GM11168 (cell line): ENCODE data around the gene EIF4ENIF1.
"Not testable (repeated sequence)": the region's sequence is repeated elsewhere in the genome, so short reads cannot be mapped to it uniquely, and the experiment has no call there.

ENCODE experiments used
- in situ Hi-C: fragments of 300-500 bp; cut with MboI; formaldehyde crosslinking; loops from one replicate; pipeline ENCODE4 v1.12.0; 2022; ENCODE audit warnings: low sequenced_read_pairs; ENCODE audit not compliant: unreplicated experiment

EIF4ENIF1 gene

DNA sequence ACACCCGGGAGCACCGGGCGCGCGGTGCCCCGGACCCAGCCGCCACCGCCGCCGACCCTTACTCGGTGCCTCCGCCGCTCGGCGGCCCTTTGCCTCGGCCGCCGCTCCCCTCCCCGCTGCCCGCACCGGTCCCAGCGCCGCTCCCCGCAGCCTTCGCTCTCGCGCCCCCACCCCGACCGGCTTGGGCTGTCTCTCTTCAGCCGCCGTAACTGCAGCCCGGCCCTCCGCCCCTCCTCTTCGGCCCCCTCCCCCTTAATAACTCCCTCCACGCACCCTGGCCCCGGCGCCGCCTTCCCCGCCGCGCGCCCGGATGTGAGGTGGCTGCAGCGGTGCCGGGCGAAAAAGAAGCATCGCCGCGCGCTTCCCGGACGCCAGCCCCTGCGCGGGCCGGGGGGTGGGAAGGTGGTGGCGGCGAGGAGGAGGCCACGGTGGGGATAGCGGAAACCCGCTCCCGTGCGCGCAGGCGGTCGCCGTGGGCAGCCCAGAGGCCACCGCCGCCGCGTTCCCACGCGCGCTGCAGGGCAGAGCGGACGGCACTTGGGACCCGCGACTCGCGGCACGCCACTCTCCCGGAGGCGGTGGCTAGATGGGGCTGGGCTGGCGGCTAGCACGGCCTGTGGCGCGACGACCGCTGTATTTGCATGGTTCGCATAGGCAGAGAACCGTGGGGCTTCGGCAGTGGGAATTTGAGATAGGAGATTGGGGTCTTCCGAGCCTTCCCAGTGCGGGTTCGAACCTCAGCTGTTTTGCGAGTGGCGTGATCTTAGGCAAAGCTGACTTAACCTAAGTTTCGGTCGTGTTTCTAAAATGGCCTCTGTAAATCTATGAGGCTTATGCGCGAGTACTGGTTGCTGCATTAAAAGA lies at the start of gene EIF4ENIF1:
TSS of gene EIF4ENIF1 (minus strand) at position 211 of the 864 bp plus-strand sequence. CDS start 1,124 bp downstream, outside the sequence.
- in situ Hi-C loops = no loop called here

GRCh38 chr22:31538815-31539214 lies 49.2 kb upstream of the EIF4ENIF1 start:
- in situ Hi-C loops = no loop called here

- in situ Hi-C loops = no loop called here
These were observed 47.4 kb upstream of the EIF4ENIF1 start for GRCh38 chr22:31537019-31537535.

GRCh38 chr22:31533374-31533773 lies 43.7 kb upstream of the EIF4ENIF1 start:
- in situ Hi-C loops = no loop called here

GRCh38 chr22:31532060-31532459 lies 42.4 kb upstream of the EIF4ENIF1 start:
- in situ Hi-C loops = no loop called here

DNA sequence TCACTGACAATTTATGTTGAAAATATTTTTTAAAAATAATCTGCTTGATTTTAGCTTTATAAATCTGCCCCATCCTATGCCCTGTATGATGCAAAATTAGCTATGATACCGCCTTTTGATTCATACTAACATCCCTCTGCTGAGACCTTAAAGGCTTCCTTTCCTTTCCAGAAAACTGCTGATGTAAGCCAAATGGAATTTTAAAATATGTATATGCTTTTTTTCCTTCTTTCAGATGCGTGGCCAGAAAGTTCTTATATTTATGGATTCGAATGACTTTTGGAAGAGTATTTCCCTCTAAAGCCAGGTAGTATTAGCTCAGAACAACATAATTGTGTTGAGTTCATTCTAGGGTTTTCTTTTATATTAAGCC lies 41.2 kb upstream of the EIF4ENIF1 start:
- in situ Hi-C loops = no loop called here

GRCh38 chr22:31526270-31526669 lies 36.6 kb upstream of the EIF4ENIF1 start:
- in situ Hi-C loops = no loop called here

DNA sequence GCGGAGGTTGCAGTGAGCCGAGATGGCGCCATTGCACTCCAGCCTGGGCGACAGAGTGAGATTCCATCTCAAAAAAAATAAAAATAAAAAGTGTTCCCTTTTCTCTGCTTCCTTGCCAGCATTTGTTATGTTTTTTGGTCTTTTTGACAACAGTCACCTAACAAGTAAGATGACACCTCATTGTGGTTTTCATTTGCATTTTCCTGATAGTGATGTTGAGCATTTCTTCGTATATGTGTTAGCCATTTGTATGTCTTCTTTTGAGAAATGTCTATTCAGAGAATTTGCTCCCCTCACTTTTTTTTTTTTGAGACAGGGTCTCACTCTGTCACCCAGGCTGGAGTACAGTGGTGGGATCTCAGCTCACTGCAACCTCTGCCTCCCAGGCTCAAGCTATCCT lies 34.5 kb upstream of the EIF4ENIF1 start:
- in situ Hi-C loops = not testable (repeated sequence)

GRCh38 chr22:31520051-31520450 lies 30.4 kb upstream of the EIF4ENIF1 start:
- in situ Hi-C loops = no loop called here

GRCh38 chr22:31509061-31509762 lies 19.6 kb upstream of the EIF4ENIF1 start:
- in situ Hi-C loops = no loop called here

DNA sequence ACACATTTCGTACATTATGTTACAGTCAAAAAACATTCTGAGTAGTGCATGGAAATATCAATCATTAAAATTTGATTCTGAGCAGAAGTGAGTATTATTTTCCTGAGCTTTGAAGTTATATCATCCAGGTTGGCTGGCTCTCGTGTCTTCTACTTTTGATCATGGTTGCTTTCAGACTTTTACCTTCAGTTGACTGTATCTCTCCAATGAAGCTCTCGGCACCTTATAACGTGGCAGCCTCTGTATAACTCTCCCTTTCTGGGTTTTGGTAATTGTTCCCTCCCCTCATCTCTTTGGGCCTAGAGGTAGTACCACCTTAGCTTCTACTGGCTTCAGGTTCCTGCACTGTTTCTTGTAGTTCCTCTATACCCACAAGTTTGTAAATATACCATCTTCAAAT lies 18.9 kb upstream of the EIF4ENIF1 start:
- in situ Hi-C loops = no loop called here

DNA sequence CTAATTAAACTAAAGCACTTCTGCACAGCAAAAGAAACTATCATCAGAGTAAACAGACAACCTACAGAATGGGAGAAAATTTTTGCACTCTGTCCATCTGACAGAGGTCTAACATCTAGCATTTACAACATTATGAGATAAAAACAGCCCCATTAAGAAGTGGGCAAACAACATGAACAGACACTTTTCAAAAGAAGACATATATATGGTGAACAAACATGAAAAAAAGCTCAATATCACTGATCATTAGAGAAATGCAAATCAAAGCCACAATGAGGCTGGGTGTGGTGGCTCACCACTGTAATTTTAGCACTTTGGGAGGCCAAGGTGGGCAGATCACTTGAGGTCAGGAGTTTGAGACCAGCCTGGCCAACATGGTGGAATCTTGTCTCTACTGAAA lies 17.9 kb upstream of the EIF4ENIF1 start:
- in situ Hi-C loops = not testable (repeated sequence)

DNA sequence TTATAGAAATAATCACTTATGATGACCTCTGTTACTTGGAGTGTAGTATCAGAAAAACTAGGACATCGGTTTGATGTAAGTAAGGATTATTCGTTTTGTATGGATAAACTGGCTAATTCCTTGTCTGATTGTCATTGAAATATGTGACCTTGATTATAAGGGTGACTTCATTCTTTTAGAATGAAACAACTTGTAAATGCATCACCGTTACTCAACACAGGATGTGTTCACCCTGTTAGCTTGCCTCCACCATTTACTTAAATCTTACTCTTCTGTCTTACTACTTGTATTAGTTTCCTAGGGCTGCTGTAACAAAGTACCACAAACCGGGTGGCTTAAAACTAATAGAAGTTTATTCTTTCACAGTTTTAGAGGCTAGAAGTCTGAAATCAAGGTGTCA lies 14.6 kb upstream of the EIF4ENIF1 start:
- in situ Hi-C loops = no loop called here

- in situ Hi-C loops = no loop called here
These were observed 13.7 kb upstream of the EIF4ENIF1 start for GRCh38 chr22:31503211-31503964.

- in situ Hi-C loops = no loop called here
These were observed 12.1 kb upstream of the EIF4ENIF1 start for GRCh38 chr22:31501738-31502137.

DNA sequence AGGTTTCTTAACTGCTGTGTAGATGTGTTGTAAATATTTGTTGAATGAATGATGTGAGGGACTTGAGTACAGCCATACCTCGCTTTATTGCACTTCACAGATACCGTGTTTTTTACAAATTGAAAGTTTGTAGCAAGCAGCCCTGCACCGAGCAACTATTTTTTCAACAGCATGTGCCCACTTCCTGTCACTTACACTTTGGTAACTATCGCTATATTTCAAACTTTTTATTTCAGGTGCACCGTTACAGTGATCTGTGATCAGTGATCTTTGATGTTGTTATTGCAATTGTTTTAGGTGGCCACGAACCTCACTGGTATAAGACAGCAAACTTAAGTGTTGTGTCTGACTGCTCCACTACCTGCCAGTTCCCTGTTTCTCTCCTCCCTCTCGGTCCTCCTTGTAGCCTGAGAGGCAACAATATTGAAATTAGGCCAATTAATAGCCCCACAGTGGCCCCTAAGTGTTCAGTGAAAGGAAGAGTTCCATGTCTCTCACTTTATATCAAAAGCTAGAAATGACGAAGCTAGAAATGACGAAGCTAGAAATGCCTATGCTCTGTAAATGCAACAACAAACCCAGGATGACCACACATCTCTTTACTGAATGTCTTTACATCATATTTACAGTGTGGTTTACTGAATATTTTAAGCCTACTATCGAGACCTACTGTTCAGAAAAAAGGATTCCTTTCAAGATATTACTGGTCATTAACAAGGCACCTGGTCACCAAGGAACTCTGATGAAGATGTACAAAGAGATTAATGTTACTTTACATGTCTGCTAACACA lies 7.7 kb upstream of the EIF4ENIF1 start:
- in situ Hi-C loops = no loop called here

DNA sequence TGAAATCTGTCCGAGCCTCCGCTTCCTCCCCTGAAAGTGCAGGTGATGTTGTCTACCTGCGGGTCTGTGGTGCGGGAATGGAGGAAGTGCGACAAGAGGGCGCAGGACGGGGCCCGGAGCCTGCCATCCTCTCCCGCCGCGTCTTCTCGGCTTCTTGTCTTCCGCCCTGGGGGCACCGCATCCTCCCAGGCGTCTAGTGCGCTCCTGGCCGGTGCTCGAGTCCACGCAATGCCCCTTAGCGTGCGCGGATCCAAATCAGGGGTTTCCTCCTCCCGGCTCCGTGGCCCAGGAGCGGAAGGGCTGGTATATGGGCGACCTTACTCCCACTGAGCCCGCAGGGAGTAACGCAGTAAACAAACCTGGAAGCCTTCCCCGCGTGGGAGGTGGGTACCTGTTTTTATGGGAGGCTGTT lies 7.1 kb upstream of the EIF4ENIF1 start:
- in situ Hi-C loops = no loop called here

DNA sequence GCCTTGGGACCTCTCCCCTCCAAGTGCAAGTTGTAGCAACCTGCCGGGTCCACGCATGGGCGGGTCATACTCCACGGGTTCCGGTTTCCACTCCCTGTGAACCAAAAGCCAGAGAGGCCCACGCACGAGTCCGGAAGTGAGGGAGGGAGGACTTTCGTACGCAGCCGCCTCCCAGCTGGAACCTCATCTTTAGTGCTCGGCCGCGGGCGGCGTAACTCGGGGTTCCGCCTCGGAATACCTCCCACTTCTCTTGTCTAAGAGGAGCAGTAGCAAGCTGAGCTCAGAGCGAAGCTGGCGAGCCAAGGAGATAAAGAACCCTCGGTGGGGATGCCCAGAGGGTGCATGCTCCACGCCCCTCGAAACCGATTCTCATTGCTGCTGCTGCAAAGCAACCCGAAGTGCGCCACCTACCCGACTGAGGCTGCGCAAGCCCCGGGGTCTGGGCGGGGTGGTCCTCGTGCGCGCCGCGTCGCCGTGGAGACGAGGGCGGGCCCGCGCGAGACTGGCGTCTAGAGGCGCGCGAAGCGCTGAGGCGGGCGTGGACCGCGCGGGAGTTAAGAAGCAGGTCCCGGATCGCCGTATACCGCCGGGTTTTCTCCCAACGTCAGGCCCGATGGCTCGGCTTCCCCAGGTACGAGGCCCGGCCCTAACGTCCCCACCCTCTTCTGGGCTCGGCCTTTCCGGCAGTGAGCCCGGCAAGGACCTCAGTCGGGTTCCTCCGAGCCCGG lies 6.5 kb upstream of the EIF4ENIF1 start, which contains the start of gene SFI1:
TSS of gene SFI1 (plus strand) at position 530 of the 728 bp plus-strand sequence. CDS start 11,749 bp downstream, outside the sequence.
- in situ Hi-C loops = no loop called here

DNA sequence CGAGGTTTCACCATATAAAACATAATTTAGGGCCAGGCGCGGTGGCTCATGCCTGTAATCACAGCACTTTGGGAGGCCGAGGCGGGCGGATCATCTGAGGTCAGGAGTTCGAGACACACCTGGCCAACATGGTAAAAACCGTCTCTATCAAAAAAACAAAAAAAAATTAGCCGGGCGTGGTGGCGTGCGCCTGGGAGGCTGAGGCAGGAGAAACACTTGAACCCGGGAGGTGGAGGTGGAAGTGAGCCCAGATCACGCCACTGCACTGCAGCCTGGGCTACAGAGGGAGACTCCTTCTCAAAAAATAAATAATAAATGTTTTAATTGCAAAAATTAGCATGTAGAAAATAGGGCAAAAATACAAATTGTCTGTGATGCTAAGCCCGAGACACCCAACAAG lies 5.7 kb upstream of the EIF4ENIF1 start:
- in situ Hi-C loops = no loop called here
